Spleen (tissue), 11 donors: ENCODE results near the gene KRTAP10-1. TPM values are rescaled to one million over a fixed set of nuclear protein-coding genes. Genes with fewer than 3 reads are reported as not detected.
A peak's percentile ranks its signal among the peaks of the same experiment; 100 is the strongest.

Experiments used
- DNase-seq: peaks from one replicate; pipeline ENCODE4 v3.0.0-alpha.2; 2020
- H3K27ac ChIP-seq, 8 donors: fragments of 200-600 bp; sonication (generic) in 7 of 8; 1 replicate in 4 of 8; 2 replicates in 4 of 8; pipeline versions ENCODE4 v1.5.0 to v1.8.0; 2016 to 2021; ENCODE audit warnings: inconsistent platforms in 4 of 8, mild to moderate bottlenecking in 4 of 8, moderate library complexity in 1 of 8
- H3K27me3 ChIP-seq, 7 donors: fragments of 200-600 bp; sonication (generic) in 6 of 7; replicated peaks in 1 of 7; 1 replicate in 4 of 7; 2 replicates in 3 of 7; pipeline versions ENCODE4 v1.5.0 to v1.8.0; 2016 to 2021; ENCODE audit warnings: inconsistent platforms in 3 of 7, mild to moderate bottlenecking in 1 of 7
- H3K36me3 ChIP-seq, 6 donors: fragments of 200-600 bp; sonication (generic) in 5 of 6; 1 replicate in 4 of 6; 2 replicates in 2 of 6; pipeline versions ENCODE4 v1.5.0 to v1.8.0; 2016 to 2021; ENCODE audit warnings: inconsistent platforms in 2 of 6
- H3K4me1 ChIP-seq, 6 donors: fragments of 200-600 bp; sonication (generic) in 5 of 6; 1 replicate in 3 of 6; 2 replicates in 3 of 6; pipeline versions ENCODE4 v1.5.0 to v1.8.0; 2016 to 2021; ENCODE audit warnings: inconsistent platforms in 3 of 6
- H3K4me3 ChIP-seq, 8 donors: fragments of 200-600 bp; sonication (generic) in 7 of 8; 1 replicate in 4 of 8; 2 replicates in 4 of 8; pipeline versions ENCODE4 v1.5.0 to v1.8.0; 2016 to 2021; ENCODE audit warnings: inconsistent platforms in 4 of 8, mild to moderate bottlenecking in 4 of 8, moderate library complexity in 2 of 8
- H3K9me3 ChIP-seq, 8 donors: fragments of 200-600 bp; sonication (generic) in 7 of 8; 1 replicate in 4 of 8; 2 replicates in 4 of 8; pipeline versions ENCODE4 v1.5.0 to v1.8.0; 2016 to 2021; ENCODE audit warnings: inconsistent platforms in 4 of 8
- CTCF ChIP-seq, 11 experiments: fragments of 200-600 bp in 7 of 11; fragments of 450-650 bp in 4 of 11; sonication (generic) in 4 of 11; IDR thresholded peaks in 8 of 11; conservative IDR thresholded peaks in 3 of 11; 1 replicate in 7 of 11; 2 replicates in 4 of 11; pipeline versions ENCODE4 v1.4.0 to v1.8.0; 2016 to 2021; ENCODE audit warnings: antibody characterized with exemption in 11 of 11, inconsistent platforms in 4 of 11, mild to moderate bottlenecking in 1 of 11
- POLR2A ChIP-seq, 3 donors: fragments of 450-650 bp; IDR thresholded peaks; one replicate each; pipeline ENCODE4 v1.5.1; 2017; ENCODE audit warnings: antibody characterized with exemption in 3 of 3, mild to moderate bottlenecking in 1 of 3
- POLR2AphosphoS5 ChIP-seq, 3 donors: sonication (generic); formaldehyde crosslinking; IDR thresholded peaks; one replicate each; pipeline ENCODE4 v1.5.1; 2017; ENCODE audit warnings: antibody characterized with exemption in 3 of 3
- WGBS, 5 donors: extraction: QIAGEN DNeasy Blood & Tissue Kit in 3 of 5; methylation state at CpG; one replicate each; pipeline versions ENCODE4 v1.1.5 to v1.1.7; 2013 to 2018; 5-methylcytosine and 5-hydroxymethylcytosine counted together
- intact Hi-C: fragments of 100-400 bp; cut with DNase I; formaldehyde crosslinking; loops from one replicate; pipeline ENCODE4 v1.15.0; 2023; ENCODE audit warnings: low total_unique reads
- polyA plus RNA-seq, 3 donors: library from polyadenylated mRNA; stranded (reverse); fragments of 200-250 nt; gene quantifications; one replicate each; pipeline ENCODE4 v1.2.1, GENCODE V29; 2013
- total RNA-seq, 7 donors: library from RNA; depleted of rRNA in 3 of 7; stranded (reverse); fragments of >200 nt in 3 of 7; fragmentation: NEBNext Ultra II Directional in 4 of 7; extraction: Animal tissue kit (Norgen Biotek cat#: 25700) in 4 of 7; gene quantifications; one replicate each; pipeline versions ENCODE4 v1.1.0 to v1.2.1, GENCODE V29; 2016 to 2021
- donor health status: healthy with polysubstance abuse.
- donor health status: DM: no; HTN: no; CAD: no; lungs with moderate emphysema.
- donor health status: DM: no; HTN: no; CAD: no.
- donor health status: Bipolar disorder and iron deficiency.
- donor health status: healthy.
- donor health status: DM: no; HTN: no; CAD: no.
- donor health status: DM: yes; HTN: yes; CAD: no.

KRTAP10-1 gene
- total and polyA plus RNA-seq, 10 donors: not detected

GRCh38 chr21:44529503-44530125, 10.4 kb downstream of the KRTAP10-1 start:
- no peaks in the 10 kb centered on the region for H3K4me1 ChIP-seq
- DNase-seq: peak; percentile 66
- 80 to 84% (median 82%) methylated on average over 17 to 23 of the region's 23 CpGs for WGBS, 5 donors
- H3K36me3 ChIP-seq: no peaks in the 10 kb centered on the region
- no peak overlapping the region for H3K27ac ChIP-seq
- H3K27me3 ChIP-seq: peaks cover 0 to 40% (median 0%) of the 10 kb centered on the region in 7 donors
- intact Hi-C loops: no loop called here
- H3K9me3 ChIP-seq: no peaks in the 10 kb centered on the region
- H3K4me3 ChIP-seq: no peak overlapping the region
- TF ChIP-seq POLR2A (IDR thresholded peaks at IDR 0.05) (no peak), POLR2AphosphoS5 (IDR thresholded peaks at IDR 0.05) (no peak), CTCF (IDR thresholded peaks at IDR 0.05 in 8 of 11, conservative IDR thresholded peaks at IDR 0.05 in 3 of 11) (no peak)

- intact Hi-C loops: no loop called here
- DNase-seq: no peak
- 86 to 94% (median 93%) methylated on average over 17 of the region's 17 CpGs for WGBS, 5 donors
- Histone ChIP-seq H3K9me3 (no peaks in the 10 kb centered on the region), H3K4me3 (no peak overlapping the region), H3K4me1 (no peaks in the 10 kb centered on the region), H3K27ac (no peak overlapping the region), H3K36me3 (no peaks in the 10 kb centered on the region), H3K27me3 (peaks cover 0 to 40% (median 0%) of the 10 kb centered on the region in 7 donors)
- no peak for TF ChIP-seq CTCF (IDR thresholded peaks at IDR 0.05 in 8 of 11, conservative IDR thresholded peaks at IDR 0.05 in 3 of 11)
- TF ChIP-seq POLR2A (IDR thresholded peaks at IDR 0.05): no peak
- TF ChIP-seq POLR2AphosphoS5 (IDR thresholded peaks at IDR 0.05): no peak
These were observed 11.0 kb downstream of the KRTAP10-1 start for GRCh38 chr21:44529011-44529421.

- Histone ChIP-seq H3K36me3 (no peaks in the 10 kb centered on the region), H3K9me3 (no peaks in the 10 kb centered on the region), H3K27me3 (peaks cover 0 to 40% (median 0%) of the 10 kb centered on the region in 7 donors), H3K4me3 (no peak overlapping the region), H3K27ac (no peak overlapping the region), H3K4me1 (no peaks in the 10 kb centered on the region)
- WGBS, 5 donors: 85 to 90% (median 86%) methylated on average over 5 to 10 of the region's 10 CpGs
- TF ChIP-seq POLR2A (IDR thresholded peaks at IDR 0.05) (no peak), POLR2AphosphoS5 (IDR thresholded peaks at IDR 0.05) (no peak), CTCF (IDR thresholded peaks at IDR 0.05 in 8 of 11, conservative IDR thresholded peaks at IDR 0.05 in 3 of 11) (no peak)
- no peak for DNase-seq
- intact Hi-C loops: no loop called here
These were observed 11.4 kb downstream of the KRTAP10-1 start for GRCh38 chr21:44528634-44528995.

- no peak overlapping the region for H3K27ac ChIP-seq
- DNase-seq: peak; percentile 47
- WGBS, 5 donors: 82 to 88% (median 86%) methylated on average over 10 to 18 of the region's 18 CpGs
- no peaks in the 10 kb centered on the region for H3K36me3 ChIP-seq
- no peaks in the 10 kb centered on the region for H3K9me3 ChIP-seq
- intact Hi-C loops: no loop called here
- no peak for TF ChIP-seq POLR2AphosphoS5 (IDR thresholded peaks at IDR 0.05)
- no peak for TF ChIP-seq CTCF (IDR thresholded peaks at IDR 0.05 in 8 of 11, conservative IDR thresholded peaks at IDR 0.05 in 3 of 11)
- no peak for TF ChIP-seq POLR2A (IDR thresholded peaks at IDR 0.05)
- no peaks in the 10 kb centered on the region for H3K4me1 ChIP-seq
- no peak overlapping the region for H3K4me3 ChIP-seq
- H3K27me3 ChIP-seq: peaks cover 0 to 38% (median 0%) of the 10 kb centered on the region in 7 donors
These were observed 11.9 kb downstream of the KRTAP10-1 start for GRCh38 chr21:44527983-44528633.
